Measurements from ENCODE around the gene FOXP1. TPM values are rescaled to one million over a fixed set of nuclear protein-coding genes. Genes with fewer than 3 reads are reported as not detected.

FOXP1 gene
- total RNA-seq, 2 donors from 2014 or later: 42.1 to 50.0 TPM

GRCh38 chr3:71299160-71299559 lies 284.4 kb downstream of the FOXP1 start:
- intact Hi-C loops (cut with DNase I): no loop called here
- ATAC-seq (no peak), DNase-seq (no peak)

GRCh38 chr3:71294919-71295318 lies 288.6 kb downstream of the FOXP1 start:
- DNase-seq: no peak
- ATAC-seq: no peak
- intact Hi-C loops (cut with DNase I): no loop called here

GRCh38 chr3:71290301-71290700 lies 293.2 kb downstream of the FOXP1 start:
- intact Hi-C loops (cut with DNase I): no loop called here
- DNase-seq: no peak
- ATAC-seq: no peak

- intact Hi-C loops (cut with DNase I): no loop called here
These were observed 295.1 kb downstream of the FOXP1 start for GRCh38 chr3:71288269-71288930.

GRCh38 chr3:71285086-71285485 lies 298.4 kb downstream of the FOXP1 start:
- intact Hi-C loops (cut with DNase I): no loop called here
- no peak for ATAC-seq
- no peak for DNase-seq

More at GRCh38 chr3:71288269-71288930, 295.1 kb downstream of the FOXP1 start:
- DNase-seq (no peak), ATAC-seq (no peak)

- ATAC-seq (no peak), DNase-seq (no peak)
- intact Hi-C loops (cut with DNase I): no loop called here
These were observed 300.6 kb downstream of the FOXP1 start for GRCh38 chr3:71282976-71283375.

GRCh38 chr3:71281280-71281679 lies 302.2 kb downstream of the FOXP1 start:
- DNase-seq (no peak), ATAC-seq (no peak)
- intact Hi-C loops (cut with DNase I): no loop called here

GRCh38 chr3:71277341-71277740 lies 306.2 kb downstream of the FOXP1 start:
- intact Hi-C loops (cut with DNase I): no loop called here
- no peak for DNase-seq
- ATAC-seq: no peak

- no peak for ATAC-seq
- intact Hi-C loops (cut with DNase I): no loop called here
- DNase-seq: no peak
These were observed 307.0 kb downstream of the FOXP1 start for GRCh38 chr3:71276531-71276930.

GRCh38 chr3:71273453-71273852 lies 310.1 kb downstream of the FOXP1 start:
- intact Hi-C loops (cut with DNase I): no loop called here
- ATAC-seq (no peak), DNase-seq (no peak)

GRCh38 chr3:71271596-71271995 lies 311.9 kb downstream of the FOXP1 start:
- intact Hi-C loops (cut with DNase I): no loop called here

GRCh38 chr3:71269906-71270305 lies 313.6 kb downstream of the FOXP1 start:
- ATAC-seq (no peak), DNase-seq (no peak)
- intact Hi-C loops (cut with DNase I): no loop called here

More at GRCh38 chr3:71271596-71271995, 311.9 kb downstream of the FOXP1 start:
- no peak for DNase-seq
- ATAC-seq: no peak

- intact Hi-C loops (cut with DNase I): no loop called here
These were observed 315.0 kb downstream of the FOXP1 start for GRCh38 chr3:71268462-71268999.

GRCh38 chr3:71266875-71267274 lies 316.7 kb downstream of the FOXP1 start:
- DNase-seq (no peak), ATAC-seq (no peak)
- intact Hi-C loops (cut with DNase I): no loop called here

More at GRCh38 chr3:71268462-71268999, 315.0 kb downstream of the FOXP1 start:
- DNase-seq: no peak
- no peak for ATAC-seq

GRCh38 chr3:71265365-71265915 lies 318.1 kb downstream of the FOXP1 start:
- ATAC-seq (no peak), DNase-seq (no peak)
- intact Hi-C loops (cut with DNase I): no loop called here

GRCh38 chr3:71264840-71265239 lies 318.7 kb downstream of the FOXP1 start:
- DNase-seq (no peak), ATAC-seq (peak in 1 of 2 donors; percentile 34)
- intact Hi-C loops (cut with DNase I): no loop called here

- intact Hi-C loops (cut with DNase I): no loop called here
- DNase-seq (no peak), ATAC-seq (no peak)
These were observed 320.9 kb downstream of the FOXP1 start for GRCh38 chr3:71262364-71263265.

GRCh38 chr3:71260782-71261181 lies 322.7 kb downstream of the FOXP1 start:
- intact Hi-C loops (cut with DNase I): no loop called here

GRCh38 chr3:71258526-71258925 lies 325.0 kb downstream of the FOXP1 start:
- ATAC-seq (no peak), DNase-seq (no peak)
- intact Hi-C loops (cut with DNase I): no loop called here

More at GRCh38 chr3:71260782-71261181, 322.7 kb downstream of the FOXP1 start:
- no peak for DNase-seq
- ATAC-seq: no peak

GRCh38 chr3:71258116-71258515 lies 325.4 kb downstream of the FOXP1 start:
- no peak for DNase-seq
- intact Hi-C loops (cut with DNase I): no loop called here
- peak in 1 of 2 donors; percentile 47 for ATAC-seq

All from left cardiac atrium (tissue), 4 donors.